Measurements from ENCODE around the gene LBR. TPM values are rescaled to one million over a fixed set of nuclear protein-coding genes. Genes with fewer than 3 reads are reported as not detected.
A peak's percentile ranks its signal among the peaks of the same experiment; 100 is the strongest.

Gene LBR
- total and polyA plus RNA-seq, 5 donors = 7.8 to 21.6 (median 18.9) TPM

DNA sequence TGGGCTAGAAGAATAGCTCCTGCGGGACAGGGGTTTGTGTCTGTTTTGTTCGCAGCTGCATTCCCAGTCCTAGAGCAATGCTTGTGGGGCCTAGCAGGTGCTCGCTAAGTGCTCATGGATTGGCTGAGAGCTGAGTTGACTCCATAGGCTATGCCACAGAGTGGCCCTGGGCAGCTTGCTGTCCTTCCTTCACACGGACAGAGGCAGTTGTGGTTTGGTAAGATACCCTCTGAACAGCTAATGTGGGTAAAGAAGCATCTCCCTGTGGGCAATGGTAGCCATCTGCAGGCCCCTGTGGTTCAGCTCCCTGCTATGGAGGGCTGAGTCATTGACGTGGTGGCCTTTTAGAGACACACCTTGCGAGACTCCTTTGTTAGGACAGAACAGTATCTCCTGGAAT, 23.5 kb upstream of the LBR start:
- Histone ChIP-seq H3K4me3 (ENCODE audit: low read length) (no peak overlapping the region), H3K27ac (ENCODE audit: low read length) (no peak overlapping the region), H3K9me3 (ENCODE audit: control insufficient read depth, low read length) (no peaks in the 10 kb centered on the region), H3K27me3 (ENCODE audit: control insufficient read depth, insufficient read depth) (no peaks in the 10 kb centered on the region), H3K4me1 (ENCODE audit: control insufficient read depth, insufficient read depth, low read length) (peaks cover 15% of the 10 kb centered on the region)
- intact Hi-C loops (cut with DNase I) = no loop called here
- DNase-seq (no peak), ATAC-seq (no peak)
- WGBS = 80% methylated on average over 6 of the region's 6 CpGs

DNA sequence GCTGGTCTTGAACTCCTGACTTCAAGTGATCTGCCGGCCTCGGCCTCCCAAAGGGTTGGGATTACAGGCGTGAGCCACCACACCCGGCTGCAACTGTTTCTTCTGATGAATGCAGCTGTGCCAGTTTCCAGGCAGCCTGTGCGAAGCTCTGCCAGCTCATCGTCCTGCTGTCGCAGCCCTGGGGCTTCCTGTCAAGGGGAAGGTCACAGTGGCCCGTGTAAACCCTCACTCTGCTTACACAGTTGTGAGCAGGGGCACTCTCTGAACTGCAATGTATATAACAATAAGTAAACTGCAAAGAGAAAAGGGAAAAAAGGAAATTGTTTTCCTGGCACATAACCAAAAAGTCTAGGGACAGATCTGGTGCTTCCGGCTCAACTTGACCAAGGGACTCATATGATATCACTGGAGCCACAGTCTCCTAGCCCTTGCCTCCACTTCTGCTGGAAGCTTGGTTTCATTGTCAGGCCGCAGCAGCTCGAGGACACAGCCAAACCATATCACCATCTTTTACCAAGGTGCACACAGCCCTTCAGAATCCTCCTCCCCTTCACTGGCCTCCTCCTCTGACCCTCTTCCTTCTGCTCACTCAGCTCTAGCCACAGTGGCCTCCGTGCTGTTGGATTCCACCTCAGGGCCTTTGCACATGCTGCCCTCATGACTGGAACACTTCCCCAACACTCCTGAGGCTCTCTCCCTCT, 22.8 kb upstream of the LBR start:
- no peaks in the 10 kb centered on the region for H3K27me3 ChIP-seq (ENCODE audit: control insufficient read depth, insufficient read depth)
- no peak overlapping the region for H3K27ac ChIP-seq (ENCODE audit: low read length)
- ATAC-seq = no peak
- 61% methylated on average over 12 of the region's 12 CpGs for WGBS
- no peak overlapping the region for H3K4me3 ChIP-seq (ENCODE audit: low read length)
- DNase-seq = peak in 2 of 3 donors; percentile 75 to 77
- H3K9me3 ChIP-seq (ENCODE audit: control insufficient read depth, low read length) = no peaks in the 10 kb centered on the region
- H3K4me1 ChIP-seq (ENCODE audit: control insufficient read depth, insufficient read depth, low read length) = peaks cover 15% of the 10 kb centered on the region
- intact Hi-C loops (cut with DNase I) = no loop called here

DNA sequence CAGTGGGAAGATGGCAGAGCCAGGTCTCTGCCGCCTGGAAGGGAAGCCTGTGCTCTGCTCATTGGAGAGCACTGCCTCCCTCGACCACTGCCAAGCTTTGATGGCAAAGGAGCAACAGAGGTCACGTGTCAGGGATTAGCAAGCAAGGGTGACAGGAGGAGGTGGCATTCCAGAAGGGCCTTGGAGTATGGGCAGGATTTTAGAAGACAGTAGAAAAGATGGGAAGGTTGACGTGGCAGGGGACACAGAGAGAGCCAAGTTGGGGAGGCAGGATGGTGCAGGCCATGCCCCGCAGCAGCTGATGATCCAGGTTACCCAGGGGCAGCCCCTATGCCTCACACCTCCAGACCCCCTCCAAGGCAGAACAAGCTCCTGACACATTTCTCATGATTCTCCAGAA, 21.9 kb upstream of the LBR start:
- intact Hi-C loops (cut with DNase I) = no loop called here
- H3K27me3 ChIP-seq (ENCODE audit: control insufficient read depth, insufficient read depth) = no peaks in the 10 kb centered on the region
- H3K27ac ChIP-seq (ENCODE audit: low read length) = no peak overlapping the region
- no peaks in the 10 kb centered on the region for H3K9me3 ChIP-seq (ENCODE audit: control insufficient read depth, low read length)
- no peak for DNase-seq
- H3K4me3 ChIP-seq (ENCODE audit: low read length) = no peak overlapping the region
- 94% methylated on average over 5 of the region's 5 CpGs for WGBS
- no peak for ATAC-seq
- peaks cover 15% of the 10 kb centered on the region for H3K4me1 ChIP-seq (ENCODE audit: control insufficient read depth, insufficient read depth, low read length)

DNA sequence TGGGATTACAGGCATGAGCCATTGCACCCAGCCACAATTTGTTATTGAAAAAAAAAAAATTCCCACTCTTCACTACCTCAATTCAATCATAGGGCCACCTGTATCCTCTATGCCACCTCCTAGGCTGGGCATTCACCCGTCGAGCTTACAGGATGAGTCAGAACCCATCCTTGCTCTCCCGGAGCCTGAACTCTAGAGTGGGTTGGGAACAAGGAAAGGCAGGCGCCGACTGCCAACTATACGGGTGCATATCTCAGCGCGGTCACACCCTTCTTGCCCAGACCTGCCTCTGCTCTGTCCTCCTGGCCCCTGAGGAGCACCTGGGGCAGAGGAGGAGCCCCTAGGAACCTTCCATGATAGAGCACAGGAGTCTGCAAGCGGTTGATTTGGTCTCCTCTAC, 21.4 kb upstream of the LBR start:
- no peak overlapping the region for H3K27ac ChIP-seq (ENCODE audit: low read length)
- DNase-seq = no peak
- H3K4me1 ChIP-seq (ENCODE audit: control insufficient read depth, insufficient read depth, low read length) = peaks cover 13% of the 10 kb centered on the region
- 95% methylated on average over 9 of the region's 9 CpGs for WGBS
- intact Hi-C loops (cut with DNase I) = no loop called here
- no peak overlapping the region for H3K4me3 ChIP-seq (ENCODE audit: low read length)
- no peaks in the 10 kb centered on the region for H3K9me3 ChIP-seq (ENCODE audit: control insufficient read depth, low read length)
- H3K27me3 ChIP-seq (ENCODE audit: control insufficient read depth, insufficient read depth) = no peaks in the 10 kb centered on the region
- ATAC-seq = no peak

DNA sequence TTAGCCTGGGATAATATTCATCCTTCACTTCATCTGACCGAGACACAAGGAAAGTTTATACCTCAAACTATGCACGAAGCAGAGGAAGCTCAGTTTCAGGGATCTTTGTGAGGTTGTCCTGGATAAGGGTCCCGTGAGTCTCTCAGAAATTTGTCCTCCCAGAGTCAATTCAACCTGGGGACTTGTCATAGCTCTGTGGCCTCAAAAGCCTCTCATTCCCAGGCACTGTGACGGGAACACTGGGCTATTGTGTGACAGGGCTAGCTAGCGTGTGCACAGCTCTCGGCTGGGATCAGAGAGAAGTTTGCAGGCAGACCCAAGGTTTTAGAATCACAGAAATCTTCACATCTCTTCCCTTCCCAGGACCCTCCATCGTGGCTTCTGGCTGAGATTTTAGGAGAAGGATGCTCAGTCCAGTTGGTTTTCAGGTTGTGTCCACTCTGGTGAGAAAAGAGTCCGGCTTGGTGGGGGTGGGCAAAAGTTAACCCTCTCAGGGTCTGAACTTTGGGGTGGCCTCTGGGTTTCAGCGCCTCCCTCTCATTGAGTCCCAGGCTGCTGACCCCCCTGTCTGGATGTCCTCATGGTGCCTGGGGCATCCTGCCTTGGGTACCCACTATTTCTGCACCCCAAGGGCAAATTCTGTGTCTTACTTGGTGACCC, 20.4 kb upstream of the LBR start:
- DNase-seq = no peak
- Histone ChIP-seq H3K4me3 (ENCODE audit: low read length) (no peak overlapping the region), H3K4me1 (ENCODE audit: control insufficient read depth, insufficient read depth, low read length) (peaks cover 14% of the 10 kb centered on the region), H3K9me3 (ENCODE audit: control insufficient read depth, low read length) (no peaks in the 10 kb centered on the region), H3K27ac (ENCODE audit: low read length) (peak overlapping the region; percentile 55), H3K27me3 (ENCODE audit: control insufficient read depth, insufficient read depth) (no peaks in the 10 kb centered on the region)
- WGBS = 59% methylated on average over 9 of the region's 9 CpGs
- intact Hi-C loops (cut with DNase I) = no loop called here
- ATAC-seq = no peak

DNA sequence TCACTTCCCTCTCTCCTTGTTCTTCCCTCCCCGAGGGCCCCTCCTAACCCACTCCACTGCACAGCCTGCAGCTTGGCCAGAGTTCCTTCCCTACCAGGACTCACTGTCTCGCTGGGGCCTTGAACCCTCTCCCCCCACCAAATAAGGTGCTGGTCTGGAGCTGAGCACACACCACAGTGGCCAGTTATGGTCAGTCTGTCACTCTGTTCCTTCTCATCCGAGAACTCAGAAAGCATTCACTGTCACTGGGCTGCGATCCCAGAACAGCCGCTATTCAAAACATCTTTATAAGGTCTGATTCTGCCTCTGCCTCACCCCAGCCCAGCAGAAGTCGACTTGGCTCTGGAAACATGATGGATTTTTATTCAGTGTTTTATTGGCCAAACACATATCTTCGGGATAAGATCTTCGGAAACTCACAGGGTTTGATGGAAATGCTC, 19.8 kb upstream of the LBR start:
- H3K27ac ChIP-seq (ENCODE audit: low read length) = peak overlapping the region; percentile 75
- WGBS = 15% methylated on average over 8 of the region's 8 CpGs
- H3K27me3 ChIP-seq (ENCODE audit: control insufficient read depth, insufficient read depth) = no peaks in the 10 kb centered on the region
- no peak overlapping the region for H3K4me3 ChIP-seq (ENCODE audit: low read length)
- H3K4me1 ChIP-seq (ENCODE audit: control insufficient read depth, insufficient read depth, low read length) = peaks cover 15% of the 10 kb centered on the region
- DNase-seq = peak in 2 of 3 donors; percentile 69 to 82
- ATAC-seq = peak; percentile 31 to 70
- no peaks in the 10 kb centered on the region for H3K9me3 ChIP-seq (ENCODE audit: control insufficient read depth, low read length)
- intact Hi-C loops (cut with DNase I) = no loop called here

DNA sequence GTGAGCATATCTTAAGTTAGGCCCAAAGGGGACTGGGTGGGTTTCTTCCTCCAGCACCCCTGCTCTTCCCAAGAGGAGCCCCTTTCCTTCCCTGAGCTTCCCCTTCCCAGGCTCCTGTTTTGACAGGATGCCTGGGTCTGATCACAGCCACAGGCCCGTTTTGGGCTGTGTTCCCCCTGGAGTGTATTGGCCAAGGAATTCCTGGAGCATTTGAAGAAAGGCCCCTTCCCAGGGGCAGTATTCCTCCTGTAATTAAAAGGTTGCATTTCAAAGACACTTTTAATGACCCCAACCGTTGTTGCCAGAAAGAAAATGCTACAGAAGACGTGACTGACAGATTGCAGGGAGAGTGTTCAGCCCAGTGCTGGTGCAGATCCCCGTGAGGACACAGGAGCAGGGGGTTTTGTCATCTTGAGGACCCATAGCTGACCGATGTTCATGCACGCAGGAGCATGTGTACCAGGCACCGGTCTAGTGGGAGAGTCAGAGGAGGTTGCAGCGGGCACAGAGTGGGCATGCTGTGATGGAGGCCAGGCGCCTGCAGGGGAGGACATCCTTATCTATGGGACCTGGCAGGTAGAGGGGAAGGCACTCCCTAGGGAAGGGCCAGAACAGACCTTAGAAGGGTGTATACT, 19.3 kb upstream of the LBR start:
- WGBS = 63% methylated on average over 9 of the region's 9 CpGs
- intact Hi-C loops (cut with DNase I) = no loop called here

DNA sequence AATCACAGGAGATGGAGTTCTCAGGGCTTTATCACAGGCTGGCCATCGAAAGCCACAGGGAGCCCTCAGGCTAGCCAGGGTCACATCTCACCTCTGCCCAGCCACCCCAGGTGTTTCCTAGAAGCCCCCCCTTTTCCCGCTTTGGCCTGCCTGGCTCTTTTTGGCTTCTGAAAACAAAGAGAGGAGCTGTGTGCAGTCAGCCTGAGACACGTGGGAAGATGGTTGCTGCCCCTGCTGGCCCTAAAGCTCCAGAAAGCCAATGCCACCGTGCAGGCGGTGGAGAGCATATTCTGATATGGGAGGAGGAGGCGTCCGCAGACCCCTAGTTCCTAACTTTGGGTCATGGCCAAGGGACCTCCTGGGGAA, 18.7 kb upstream of the LBR start:
- H3K9me3 ChIP-seq (ENCODE audit: control insufficient read depth, low read length) = no peaks in the 10 kb centered on the region
- ATAC-seq (no peak), DNase-seq (no peak)
- no peak overlapping the region for H3K27ac ChIP-seq (ENCODE audit: low read length)
- intact Hi-C loops (cut with DNase I) = no loop called here
- WGBS = 60% methylated on average over 7 of the region's 7 CpGs
- no peaks in the 10 kb centered on the region for H3K27me3 ChIP-seq (ENCODE audit: control insufficient read depth, insufficient read depth)
- H3K4me3 ChIP-seq (ENCODE audit: low read length) = no peak overlapping the region
- peaks cover 15% of the 10 kb centered on the region for H3K4me1 ChIP-seq (ENCODE audit: control insufficient read depth, insufficient read depth, low read length)

More for the DNA sequence above, 19.3 kb upstream of the LBR start:
- ATAC-seq = peak in 1 of 2 donors; percentile 2
- H3K4me3 ChIP-seq (ENCODE audit: low read length) = no peak overlapping the region
- H3K27me3 ChIP-seq (ENCODE audit: control insufficient read depth, insufficient read depth) = no peaks in the 10 kb centered on the region
- H3K9me3 ChIP-seq (ENCODE audit: control insufficient read depth, low read length) = no peaks in the 10 kb centered on the region
- H3K27ac ChIP-seq (ENCODE audit: low read length) = peak overlapping the region; percentile 75
- peak in 1 of 3 donors; percentile 67 for DNase-seq
- peaks cover 15% of the 10 kb centered on the region for H3K4me1 ChIP-seq (ENCODE audit: control insufficient read depth, insufficient read depth, low read length)

DNA sequence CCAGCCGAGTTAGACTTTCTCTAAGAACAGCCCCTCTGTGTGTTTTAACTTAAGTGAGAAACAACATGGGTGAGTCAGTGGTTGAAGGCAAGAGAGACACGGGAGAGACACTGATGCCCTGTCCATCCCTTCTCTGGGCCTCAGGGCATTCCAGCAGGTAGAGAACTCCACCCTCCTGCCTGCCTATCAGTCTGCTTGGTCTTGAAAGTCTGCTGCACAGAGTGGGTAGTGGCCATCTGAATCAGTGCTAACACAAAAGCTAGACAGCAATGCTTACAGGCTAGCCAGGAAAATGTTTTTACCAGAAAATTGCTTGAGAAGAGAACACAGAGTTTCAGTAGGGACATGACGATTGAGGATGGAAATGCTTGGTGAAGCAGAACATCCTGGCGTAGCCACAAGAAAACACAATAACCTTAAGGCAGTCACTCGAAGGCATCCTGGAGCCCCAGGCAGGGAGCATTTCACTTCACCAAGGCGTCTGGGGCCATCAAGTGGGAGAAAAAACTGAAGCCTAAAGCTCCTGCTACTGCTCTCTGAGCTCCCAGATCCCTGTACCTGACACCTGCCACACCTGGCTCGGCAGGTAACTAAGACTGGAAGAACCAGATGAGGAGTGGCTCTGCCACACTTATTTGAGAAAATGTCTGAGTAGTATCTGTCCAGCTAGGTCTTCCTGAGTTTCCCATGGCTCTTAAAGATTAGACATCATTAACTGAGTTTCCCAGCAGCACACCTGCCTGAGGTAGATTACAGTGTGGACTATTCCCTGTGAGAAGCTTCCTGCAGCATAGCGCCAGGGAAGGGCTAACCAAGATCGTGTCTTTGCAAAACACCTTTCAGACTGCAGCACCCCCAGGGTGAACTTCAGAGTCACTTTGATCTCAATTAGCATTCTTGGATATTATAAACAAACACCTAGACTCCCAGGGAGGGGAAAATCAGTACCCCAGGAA, 18.1 kb upstream of the LBR start:
- peaks cover 15% of the 10 kb centered on the region for H3K4me1 ChIP-seq (ENCODE audit: control insufficient read depth, insufficient read depth, low read length)
- H3K9me3 ChIP-seq (ENCODE audit: control insufficient read depth, low read length) = no peaks in the 10 kb centered on the region
- DNase-seq = no peak
- ATAC-seq = no peak
- WGBS = 66% methylated on average over 9 of the region's 9 CpGs
- peak overlapping the region; percentile 81 for H3K27ac ChIP-seq (ENCODE audit: low read length)
- H3K27me3 ChIP-seq (ENCODE audit: control insufficient read depth, insufficient read depth) = no peaks in the 10 kb centered on the region
- intact Hi-C loops (cut with DNase I) = no loop called here
- no peak overlapping the region for H3K4me3 ChIP-seq (ENCODE audit: low read length)

DNA sequence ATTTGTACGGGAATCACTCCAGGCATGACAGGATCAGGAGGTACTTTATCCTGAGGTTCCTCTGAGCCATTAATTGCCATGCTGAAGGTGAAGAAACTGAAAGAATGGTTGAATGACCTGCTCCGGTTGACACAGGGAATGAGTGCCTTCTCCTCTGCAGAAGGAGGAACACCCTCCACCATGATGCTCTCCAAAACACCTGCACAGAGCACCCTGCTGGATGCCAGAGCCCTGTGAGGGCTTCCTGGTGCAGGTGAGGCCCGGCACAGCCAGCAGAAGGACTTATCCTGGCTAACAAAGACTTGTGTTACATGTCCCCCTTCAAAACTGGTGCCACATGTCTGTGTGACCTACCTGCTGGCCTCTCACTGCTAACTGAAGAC, 14.3 kb upstream of the LBR start:
- Histone ChIP-seq H3K4me3 (ENCODE audit: low read length) (no peak overlapping the region), H3K4me1 (ENCODE audit: control insufficient read depth, insufficient read depth, low read length) (peaks cover 10% of the 10 kb centered on the region), H3K27ac (ENCODE audit: low read length) (no peak overlapping the region), H3K27me3 (ENCODE audit: control insufficient read depth, insufficient read depth) (no peaks in the 10 kb centered on the region), H3K9me3 (ENCODE audit: control insufficient read depth, low read length) (no peaks in the 10 kb centered on the region)
- ATAC-seq (no peak), DNase-seq (no peak)
- 77% methylated on average over 3 of the region's 3 CpGs for WGBS
- intact Hi-C loops (cut with DNase I) = no loop called here
